Heart right ventricle (tissue), 16 donors: ENCODE data around the gene TAF1. TPM values are rescaled to one million over a fixed set of nuclear protein-coding genes. Genes with fewer than 3 reads are reported as not detected.
"Not testable (repeated sequence)": the region's sequence is repeated elsewhere in the genome, so short reads cannot be mapped to it uniquely, and the experiment has no call there.

ENCODE experiments used
- ATAC-seq, 8 donors: fragments of 200-7000 bp; cut with Tn5 transposase; one replicate each; pipeline ENCODE4 v1.9.1; 2020; ENCODE audit warnings: mild to moderate bottlenecking in 8 of 8, moderate library complexity in 8 of 8, moderate number of reproducible peaks in 1 of 8
- DNase-seq, 2 donors: peaks; one replicate each; pipeline ENCODE4 v3.0.0-alpha.2; 2020
- H3K27ac ChIP-seq, 10 donors: fragments of 200-600 bp; sonication (generic) in 2 of 10; one replicate each; pipeline versions ENCODE4 v1.5.0 to v1.8.0; 2020 to 2022; ENCODE audit warnings: mild to moderate bottlenecking in 3 of 10
- H3K27me3 ChIP-seq, 7 donors: fragments of 200-600 bp; one replicate each; pipeline ENCODE4 v1.8.0; 2021 to 2022; ENCODE audit warnings: mild to moderate bottlenecking in 2 of 7
- H3K36me3 ChIP-seq, 9 donors: fragments of 200-600 bp; sonication (generic) in 1 of 9; one replicate each; pipeline versions ENCODE4 v1.5.0 to v1.8.0; 2020 to 2022; ENCODE audit warnings: mild to moderate bottlenecking in 2 of 9
- H3K4me1 ChIP-seq, 9 donors: fragments of 200-600 bp; sonication (generic) in 1 of 9; one replicate each; pipeline versions ENCODE4 v1.5.0 to v1.8.0; 2020 to 2022; ENCODE audit warnings: mild to moderate bottlenecking in 4 of 9
- H3K4me3 ChIP-seq, 10 donors: fragments of 200-600 bp; sonication (generic) in 2 of 10; one replicate each; pipeline versions ENCODE4 v1.5.0 to v1.8.0; 2020 to 2022; ENCODE audit warnings: mild to moderate bottlenecking in 7 of 10, moderate library complexity in 2 of 10
- H3K9me3 ChIP-seq, 11 donors: fragments of 200-600 bp in 10 of 11; sonication (generic) in 2 of 11; one replicate each; pipeline versions ENCODE4 v1.5.0 to v1.8.0; 2013 to 2022; ENCODE audit warnings: mild to moderate bottlenecking in 2 of 11, control low read depth in 1 of 11, moderate library complexity in 1 of 11
- CTCF ChIP-seq, 9 donors: fragments of 200-600 bp; sonication (generic) in 2 of 9; IDR thresholded peaks; one replicate each; pipeline versions ENCODE4 v1.5.0 to v1.8.0; 2021 to 2022; ENCODE audit warnings: antibody characterized with exemption in 9 of 9, mild to moderate bottlenecking in 5 of 9, moderate library complexity in 1 of 9
- WGBS, 2 donors: extraction: QIAGEN DNeasy Blood & Tissue Kit; methylation state at CpG; one replicate each; pipeline ENCODE4 v1.1.7; 2013; ENCODE audit warnings: inconsistent platforms in 1 of 2; 5-methylcytosine and 5-hydroxymethylcytosine counted together
- intact Hi-C, 10 donors: fragments of 100-400 bp; cut with DNase I; formaldehyde crosslinking; loops; one replicate each; pipeline versions ENCODE4 v1.11.1 to v1.14.2; 2022
- polyA plus RNA-seq, 2 donors: library from polyadenylated mRNA; stranded (reverse); fragments of 200-250 nt; gene quantifications; one replicate each; pipeline ENCODE4 v1.2.3, GENCODE V29; 2013
- total RNA-seq, 10 donors: library from RNA; stranded (reverse); fragmentation: NEBNext Ultra II Directional in 3 of 10; extraction: Animal tissue kit (Norgen Biotek cat#: 25700) in 3 of 10; gene quantifications; one replicate each; pipeline versions ENCODE4 v1.2.1 to v1.2.4, GENCODE V29; 2021 to 2023
- donor health status: Arrhythmogenic right ventricular cardiomyopathy.
- donor health status: ischemic (EF 13 %, LVEDD 7.1; RV severe dilation, severe dysfunction).
- donor health status: healthy with polysubstance abuse.
- donor health status: DM: no; HTN: yes; CAD: no.
- donor health status: DM: no; HTN: no; CAD: no.
- donor health status: ischemic (EF 25% LVEDD 6.9; RV normal size, moderate dysfunction).
- donor health status: ischemic (EF 25% LVEDD 5.7; RV mildly dilated, moderate dysfunction).
- donor health status: healthy.
- donor health status: DM: yes; HTN: yes; CAD: no.
- donor health status: Ischemic cardiomyopathy.
- donor health status: ischemic (EF 35%, LVEDD 5.7; RV mildly dilated, moderate dysfunction).
- donor health status: nonischemic (EF 11% LVEDD 7.7; RV severe dilation, severe dysfunction).
- donor health status: DM: yes; HTN: yes; CAD: no.
- donor health status: PGD.
- donor health status: ischemic (EF 29% LVEDD 5.4; RV normal size, mild dysfunction).
- donor health status: nonischemic (EF 23%, LVEDD 6.1; RV moderate dilation, normal function).

The TAF1 gene
- total and polyA plus RNA-seq, 12 donors, result 6.0 to 27.1 (median 21.4) TPM

- no peak for TF ChIP-seq CTCF (IDR thresholded peaks at IDR 0.05)
- DNase-seq (no peak), ATAC-seq (no peak)
- no peak overlapping the region for H3K27ac ChIP-seq
- H3K27me3 ChIP-seq, result no peaks in the 10 kb centered on the region
- no peaks in the 10 kb centered on the region for H3K36me3 ChIP-seq
- WGBS, 2 donors, result 96 to 100% methylated on average over 3 of the region's 3 CpGs
- H3K9me3 ChIP-seq, result peaks cover 0 to 32% (median 11%) of the 10 kb centered on the region in 11 donors
- intact Hi-C loops, result no loop called here
- H3K4me3 ChIP-seq, result no peak overlapping the region
- no peaks in the 10 kb centered on the region for H3K4me1 ChIP-seq
These were observed 39.8 kb upstream of the TAF1 start for GRCh38 chrX:71326394-71326793.

GRCh38 chrX:71349151-71349665, 16.9 kb upstream of the TAF1 start:
- H3K27me3 ChIP-seq, H3K27ac ChIP-seq, H3K4me1 ChIP-seq, ATAC-seq, H3K9me3 ChIP-seq, DNase-seq, H3K36me3 ChIP-seq, H3K4me3 ChIP-seq, intact Hi-C loops: not testable (repeated sequence)
- WGBS, 2 donors, result 56 to 59% methylated on average over 2 of the region's 5 CpGs

- H3K36me3 ChIP-seq, H3K27ac ChIP-seq, H3K9me3 ChIP-seq, H3K4me1 ChIP-seq, H3K4me3 ChIP-seq, ATAC-seq, DNase-seq, H3K27me3 ChIP-seq, intact Hi-C loops: not testable (repeated sequence)
- 10 to 40% methylated on average over 1 to 2 of the region's 6 CpGs for WGBS, 2 donors
These were observed 16.3 kb upstream of the TAF1 start for GRCh38 chrX:71349867-71350266.

GRCh38 chrX:71352439-71352838, 13.7 kb upstream of the TAF1 start:
- H3K4me3 ChIP-seq, H3K27me3 ChIP-seq, H3K4me1 ChIP-seq, H3K36me3 ChIP-seq, H3K27ac ChIP-seq, H3K9me3 ChIP-seq, intact Hi-C loops, DNase-seq, ATAC-seq: not testable (repeated sequence)
- 78 to 85% methylated on average over 5 of the region's 5 CpGs for WGBS, 2 donors

GRCh38 chrX:71364221-71364620, 1.9 kb upstream of the TAF1 start:
- ATAC-seq (no peak), DNase-seq (no peak)
- H3K27me3 ChIP-seq, result no peaks in the 10 kb centered on the region
- H3K27ac ChIP-seq, result no peak overlapping the region
- no peak for TF ChIP-seq CTCF (IDR thresholded peaks at IDR 0.05)
- peaks cover 0 to 13% (median 0%) of the 10 kb centered on the region in 9 donors for H3K36me3 ChIP-seq
- no peak overlapping the region for H3K4me3 ChIP-seq
- peaks cover 0 to 21% (median 10%) of the 10 kb centered on the region in 9 donors for H3K4me1 ChIP-seq
- intact Hi-C loops, result loop anchor here in 4 of 10 donors (5.0 to 10.0 kb wide), 4 partner anchors 79 to 182 kb away; partner anchors contain the start of genes NONO (in 1 of the 4) and ZMYM3 (in 1 of the 4)
- no peaks in the 10 kb centered on the region for H3K9me3 ChIP-seq
- WGBS, 2 donors, result 96 to 99% methylated on average over 13 to 14 of the region's 14 CpGs

- peak overlapping the region; percentile 80 to 96 (median 92) for H3K27ac ChIP-seq
- DNase-seq (no peak), ATAC-seq (peak in 1 of 8 donors; percentile 2)
- no peak for TF ChIP-seq CTCF (IDR thresholded peaks at IDR 0.05)
- H3K36me3 ChIP-seq, result peaks cover 0 to 24% (median 0%) of the 10 kb centered on the region in 9 donors
- peak overlapping the region; percentile 37 to 88 (median 64) for H3K4me3 ChIP-seq
- no peaks in the 10 kb centered on the region for H3K27me3 ChIP-seq
- 2 to 6% methylated on average over 16 of the region's 16 CpGs for WGBS, 2 donors
- no peaks in the 10 kb centered on the region for H3K9me3 ChIP-seq
- H3K4me1 ChIP-seq, result peaks cover 0 to 27% (median 10%) of the 10 kb centered on the region in 9 donors
- intact Hi-C loops, result loop anchor here in 4 of 10 donors (5.0 to 10.0 kb wide), 4 partner anchors 81 to 181 kb away; partner anchors contain the start of genes ZMYM3 (in 2 of the 4) and NONO (in 1 of the 4)
These were observed 742 bp upstream of the TAF1 start for GRCh38 chrX:71365356-71365874.
